Smooth muscle cell (in vitro differentiated cells): ENCODE data around the gene RNLS. TPM values are rescaled to one million over a fixed set of nuclear protein-coding genes. Genes with fewer than 3 reads are reported as not detected.

Experiments used
- DNase-seq: peaks from one replicate; lab custom pipeline; 2025; ENCODE audit not compliant: unreplicated experiment; lab: John Stamatoyannopoulos, UW
- H2AFZ ChIP-seq: fragments of 200-600 bp; sonication (generic); 2 replicates; pipeline ENCODE4 v1.6.0; 2016; ENCODE audit warnings: antibody characterized with exemption, low read depth, mild to moderate bottlenecking
- H3F3A ChIP-seq: fragments of 200-600 bp; sonication (generic); 2 replicates; pipeline ENCODE4 v1.6.0; 2017; ENCODE audit warnings: antibody characterized with exemption, low read depth
- H3K27ac ChIP-seq: fragments of 200-600 bp; sonication (generic); 2 replicates; pipeline ENCODE4 v1.5.1; 2016; ENCODE audit warnings: low read depth, mild to moderate bottlenecking
- H3K27me3 ChIP-seq: fragments of 200-600 bp; sonication (generic); 2 replicates; pipeline ENCODE4 v1.6.1; 2016; ENCODE audit warnings: low read depth, mild to moderate bottlenecking
- H3K36me3 ChIP-seq: fragments of 200-600 bp; sonication (generic); 2 replicates; pipeline ENCODE4 v1.5.1; 2016; ENCODE audit warnings: low read depth
- H3K4me1 ChIP-seq: fragments of 200-600 bp; sonication (generic); 2 replicates; pipeline ENCODE4 v1.5.1; 2016; ENCODE audit warnings: low read depth
- H3K4me2 ChIP-seq: fragments of 200-600 bp; sonication (generic); 2 replicates; pipeline ENCODE4 v1.6.0; 2016; ENCODE audit warnings: mild to moderate bottlenecking
- H3K4me3 ChIP-seq: fragments of 200-600 bp; sonication (generic); 2 replicates; pipeline ENCODE4 v1.5.1; 2016; ENCODE audit warnings: mild to moderate bottlenecking
- H3K79me2 ChIP-seq: fragments of 200-600 bp; sonication (generic); 2 replicates; pipeline ENCODE4 v1.6.0; 2016; ENCODE audit warnings: low read depth, mild to moderate bottlenecking
- H3K9ac ChIP-seq: fragments of 200-600 bp; sonication (generic); 2 replicates; pipeline ENCODE4 v1.6.0; 2016; ENCODE audit warnings: low read depth
- H3K9me3 ChIP-seq: fragments of 200-600 bp; sonication (generic); replicated peaks from 2 replicates; pipeline ENCODE4 v1.5.1; 2016; ENCODE audit warnings: low read depth
- H4K20me1 ChIP-seq: fragments of 200-600 bp; sonication (generic); 2 replicates; pipeline ENCODE4 v1.6.0; 2016; ENCODE audit warnings: low read depth
- WGBS: methylation state at CpG from one replicate; pipeline ENCODE4 v1.1.7; 2016; ENCODE audit warnings: low lambda C conversion rate; 5-methylcytosine and 5-hydroxymethylcytosine counted together
- polyA plus RNA-seq: library from polyadenylated mRNA; unstranded; fragments of >200 nt; fragmentation: Nextera tagmentation; extraction: Ambion mirVana; gene quantifications from 2 replicates; pipeline ENCODE4 v1.2.1, GENCODE V29; 2016
- total RNA-seq: library from RNA; depleted of rRNA; stranded (reverse); fragments of >200 nt; gene quantifications from 2 replicates; pipeline ENCODE4 v1.2.3, GENCODE V29; 2014
- TF ChIP-seq, protein P1 (sequence below): fragments of 200-600 bp; sonication (generic); IDR thresholded peaks from 2 replicates; pipeline ENCODE4 v1.5.1; 2017; ENCODE audit warnings: borderline replicate concordance, mild to moderate bottlenecking, antibody characterized with exemption; ENCODE audit not compliant: insufficient read depth, poor library complexity, severe bottlenecking

RNLS gene
- total and polyA plus RNA-seq, 2 experiments from 2014 or later = 4.8 to 11.2 TPM

- H3K9ac ChIP-seq = no peak overlapping the region
- no peaks in the 10 kb centered on the region for H3K9me3 ChIP-seq
- H3K4me3 ChIP-seq = no peak overlapping the region
- H3K27me3 ChIP-seq = no peaks in the 10 kb centered on the region
- WGBS = 89% methylated on average over 5 of the region's 5 CpGs
- no peak overlapping the region for H2AFZ ChIP-seq
- peaks cover 9% of the 10 kb centered on the region for H3K4me1 ChIP-seq
- TF ChIP-seq, protein P1, sequence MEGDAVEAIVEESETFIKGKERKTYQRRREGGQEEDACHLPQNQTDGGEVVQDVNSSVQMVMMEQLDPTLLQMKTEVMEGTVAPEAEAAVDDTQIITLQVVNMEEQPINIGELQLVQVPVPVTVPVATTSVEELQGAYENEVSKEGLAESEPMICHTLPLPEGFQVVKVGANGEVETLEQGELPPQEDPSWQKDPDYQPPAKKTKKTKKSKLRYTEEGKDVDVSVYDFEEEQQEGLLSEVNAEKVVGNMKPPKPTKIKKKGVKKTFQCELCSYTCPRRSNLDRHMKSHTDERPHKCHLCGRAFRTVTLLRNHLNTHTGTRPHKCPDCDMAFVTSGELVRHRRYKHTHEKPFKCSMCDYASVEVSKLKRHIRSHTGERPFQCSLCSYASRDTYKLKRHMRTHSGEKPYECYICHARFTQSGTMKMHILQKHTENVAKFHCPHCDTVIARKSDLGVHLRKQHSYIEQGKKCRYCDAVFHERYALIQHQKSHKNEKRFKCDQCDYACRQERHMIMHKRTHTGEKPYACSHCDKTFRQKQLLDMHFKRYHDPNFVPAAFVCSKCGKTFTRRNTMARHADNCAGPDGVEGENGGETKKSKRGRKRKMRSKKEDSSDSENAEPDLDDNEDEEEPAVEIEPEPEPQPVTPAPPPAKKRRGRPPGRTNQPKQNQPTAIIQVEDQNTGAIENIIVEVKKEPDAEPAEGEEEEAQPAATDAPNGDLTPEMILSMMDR = no peak
- H3K36me3 ChIP-seq = no peaks in the 10 kb centered on the region
- no peak overlapping the region for H3K27ac ChIP-seq
- H3K4me2 ChIP-seq = no peak overlapping the region
- no peaks in the 10 kb centered on the region for H3F3A ChIP-seq
- DNase-seq = no peak
- H3K79me2 ChIP-seq = no peaks in the 10 kb centered on the region
- no peaks in the 10 kb centered on the region for H4K20me1 ChIP-seq
These were observed 320.4 kb downstream of the RNLS start for GRCh38 chr10:88262591-88263234.

- H3K4me3 ChIP-seq = no peak overlapping the region
- H3K79me2 ChIP-seq = no peaks in the 10 kb centered on the region
- peaks cover 4% of the 10 kb centered on the region for H3K4me1 ChIP-seq
- no peak overlapping the region for H3K9ac ChIP-seq
- TF ChIP-seq, protein P1 = no peak
- no peaks in the 10 kb centered on the region for H3K36me3 ChIP-seq
- no peaks in the 10 kb centered on the region for H3K9me3 ChIP-seq
- H3K4me2 ChIP-seq = no peak overlapping the region
- no peaks in the 10 kb centered on the region for H4K20me1 ChIP-seq
- H3F3A ChIP-seq = no peaks in the 10 kb centered on the region
- H3K27me3 ChIP-seq = no peaks in the 10 kb centered on the region
- no peak for DNase-seq
- H3K27ac ChIP-seq = no peak overlapping the region
- H2AFZ ChIP-seq = no peak overlapping the region
These were observed 322.0 kb downstream of the RNLS start for GRCh38 chr10:88261152-88261551.

DNA sequence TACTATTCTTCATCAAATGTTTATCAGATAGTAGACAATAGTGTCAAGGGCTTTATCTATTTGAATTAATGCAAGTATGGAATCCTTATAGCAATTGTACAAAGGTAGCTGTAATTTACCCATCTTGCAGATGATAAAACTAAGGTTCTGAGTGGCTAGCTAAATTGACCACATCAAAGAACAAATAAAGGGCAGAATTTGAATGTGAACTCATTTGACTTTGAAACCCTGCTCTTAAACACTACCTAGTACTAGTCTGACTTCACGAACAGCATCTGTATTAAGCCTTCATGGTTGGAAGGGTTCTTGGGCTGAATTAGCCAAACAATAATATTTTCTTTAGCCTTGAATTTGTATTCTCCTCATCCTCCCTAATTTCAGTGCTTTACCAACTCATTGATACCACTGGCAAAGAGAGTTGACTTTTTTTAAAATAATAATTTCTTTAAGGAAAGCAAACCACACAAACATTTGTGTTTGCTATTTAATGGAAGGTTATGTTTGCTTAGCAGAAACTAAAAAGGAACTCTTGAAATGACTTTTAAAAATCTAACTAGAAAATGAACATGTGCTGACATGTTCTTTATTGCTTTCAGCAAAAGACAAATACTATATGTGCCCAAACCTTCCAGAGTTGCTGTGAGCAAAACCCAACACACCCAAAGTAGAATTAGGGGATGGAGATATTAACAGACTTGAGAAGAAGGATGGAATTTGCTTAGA lies 322.6 kb downstream of the RNLS start:
- TF ChIP-seq, protein P1 = no peak
- Histone ChIP-seq H3K9me3 (no peaks in the 10 kb centered on the region), H4K20me1 (no peaks in the 10 kb centered on the region), H2AFZ (no peak overlapping the region), H3K4me1 (no peaks in the 10 kb centered on the region), H3K79me2 (no peaks in the 10 kb centered on the region), H3K36me3 (no peaks in the 10 kb centered on the region), H3K4me3 (no peak overlapping the region), H3K4me2 (no peak overlapping the region), H3F3A (no peaks in the 10 kb centered on the region), H3K27me3 (no peaks in the 10 kb centered on the region), H3K9ac (no peak overlapping the region), H3K27ac (no peak overlapping the region)
- whole genome bisulfite sequencing = 83% methylated on average over 1 of the region's 1 CpG
- DNase-seq = no peak
